Body of pancreas (tissue), 4 donors: ENCODE measurements around the gene PCBD2.

Experiments
- POLR2A ChIP-seq, 3 donors: fragments of 450-650 bp; IDR thresholded peaks; one replicate each; pipeline ENCODE4 v1.6.1; 2016; ENCODE audit warnings: antibody characterized with exemption in 3 of 3, mild to moderate bottlenecking in 2 of 3
- TF ChIP-seq, protein P1 (sequence below), 7 experiments: fragments of 450-650 bp in 4 of 7; fragments of 200-600 bp in 3 of 7; sonication (generic) in 3 of 7; IDR thresholded peaks; one replicate each; pipeline ENCODE4 v1.5.1; 2016 to 2019; ENCODE audit warnings: antibody characterized with exemption in 7 of 7

DNA sequence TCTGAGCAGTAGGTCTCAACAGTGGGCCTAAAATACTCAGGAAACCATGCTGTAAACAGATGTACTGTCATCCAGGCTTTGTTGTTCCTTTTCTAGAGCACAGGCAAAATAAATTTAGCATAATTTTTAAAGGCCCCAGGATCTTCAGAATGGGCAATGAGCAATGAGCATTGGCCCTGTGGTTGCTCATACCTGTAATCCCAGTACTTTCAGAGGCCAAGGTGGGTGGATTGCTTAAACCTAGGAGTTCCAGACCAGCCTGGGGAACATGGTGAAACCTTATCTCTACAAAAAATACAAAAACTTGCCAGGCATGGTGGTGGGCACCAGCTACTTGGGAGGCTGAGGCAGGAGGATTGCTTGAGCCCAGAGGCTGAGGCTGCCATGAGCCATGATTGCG is 13.5 kb upstream of the PCBD2 start:
- no peak for TF ChIP-seq POLR2A (IDR thresholded peaks at IDR 0.05)
- TF ChIP-seq, protein P1, sequence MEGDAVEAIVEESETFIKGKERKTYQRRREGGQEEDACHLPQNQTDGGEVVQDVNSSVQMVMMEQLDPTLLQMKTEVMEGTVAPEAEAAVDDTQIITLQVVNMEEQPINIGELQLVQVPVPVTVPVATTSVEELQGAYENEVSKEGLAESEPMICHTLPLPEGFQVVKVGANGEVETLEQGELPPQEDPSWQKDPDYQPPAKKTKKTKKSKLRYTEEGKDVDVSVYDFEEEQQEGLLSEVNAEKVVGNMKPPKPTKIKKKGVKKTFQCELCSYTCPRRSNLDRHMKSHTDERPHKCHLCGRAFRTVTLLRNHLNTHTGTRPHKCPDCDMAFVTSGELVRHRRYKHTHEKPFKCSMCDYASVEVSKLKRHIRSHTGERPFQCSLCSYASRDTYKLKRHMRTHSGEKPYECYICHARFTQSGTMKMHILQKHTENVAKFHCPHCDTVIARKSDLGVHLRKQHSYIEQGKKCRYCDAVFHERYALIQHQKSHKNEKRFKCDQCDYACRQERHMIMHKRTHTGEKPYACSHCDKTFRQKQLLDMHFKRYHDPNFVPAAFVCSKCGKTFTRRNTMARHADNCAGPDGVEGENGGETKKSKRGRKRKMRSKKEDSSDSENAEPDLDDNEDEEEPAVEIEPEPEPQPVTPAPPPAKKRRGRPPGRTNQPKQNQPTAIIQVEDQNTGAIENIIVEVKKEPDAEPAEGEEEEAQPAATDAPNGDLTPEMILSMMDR (IDR thresholded peaks at IDR 0.05) = no peak
